ENCODE results near the gene TRPM3.

DNA sequence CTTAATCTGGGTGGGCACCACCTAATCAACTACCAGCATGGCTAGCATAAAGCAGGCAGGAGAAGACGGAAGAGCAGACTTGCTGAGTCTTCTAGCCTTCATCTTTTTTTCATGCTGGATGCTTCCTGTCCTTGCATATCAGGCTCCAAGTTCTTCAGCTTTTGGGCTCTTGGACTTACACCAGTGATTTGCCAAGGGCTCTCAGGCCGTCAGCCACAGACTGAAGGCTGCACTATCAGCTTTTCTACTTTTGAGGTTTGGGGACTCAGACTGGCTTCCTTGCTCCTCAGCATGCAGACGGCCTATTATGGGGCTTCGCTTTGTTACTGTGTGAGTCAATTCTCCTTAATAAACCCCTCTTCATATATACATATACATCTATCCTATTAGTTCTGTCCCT is 180.2 kb downstream of the TRPM3 start:
- TF ChIP-seq CTCF (IDR thresholded peaks at IDR 0.05; ENCODE audit: low read depth, low read length), result no peak
- TF ChIP-seq EZH2phosphoT487 (IDR thresholded peaks at IDR 0.05; ENCODE audit: low read depth), result no peak

All from OCI-LY3 (cell line).